Measurements from ENCODE around the gene TADA2A.

TADA2A gene

DNA sequence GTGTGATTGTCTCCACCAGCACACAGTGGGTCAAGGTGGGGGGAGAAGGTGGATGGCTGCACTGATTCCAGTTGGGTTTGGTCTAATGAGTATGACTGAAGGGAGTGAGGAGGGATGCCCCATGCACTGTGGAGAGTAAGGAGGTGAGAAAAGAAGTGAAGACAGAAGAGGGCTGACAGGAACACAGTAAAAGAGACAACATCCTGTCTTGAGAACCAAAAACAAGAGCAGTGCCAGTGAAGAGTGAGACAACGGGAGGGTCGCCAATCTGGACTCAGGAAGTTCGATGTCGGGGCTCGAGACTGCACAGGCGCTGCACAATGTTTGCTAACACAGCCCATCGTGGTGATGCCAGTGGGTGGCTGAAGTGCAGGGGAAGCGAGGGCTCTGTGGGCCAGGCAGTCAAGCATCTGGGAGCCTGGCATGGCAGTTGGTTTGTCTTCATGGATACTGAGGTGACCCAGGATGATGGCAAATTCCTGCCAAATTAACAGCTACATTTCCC is 117.1 kb downstream of the TADA2A start:
- DNase-seq (ENCODE audit: low spot score) = no peak

DNA sequence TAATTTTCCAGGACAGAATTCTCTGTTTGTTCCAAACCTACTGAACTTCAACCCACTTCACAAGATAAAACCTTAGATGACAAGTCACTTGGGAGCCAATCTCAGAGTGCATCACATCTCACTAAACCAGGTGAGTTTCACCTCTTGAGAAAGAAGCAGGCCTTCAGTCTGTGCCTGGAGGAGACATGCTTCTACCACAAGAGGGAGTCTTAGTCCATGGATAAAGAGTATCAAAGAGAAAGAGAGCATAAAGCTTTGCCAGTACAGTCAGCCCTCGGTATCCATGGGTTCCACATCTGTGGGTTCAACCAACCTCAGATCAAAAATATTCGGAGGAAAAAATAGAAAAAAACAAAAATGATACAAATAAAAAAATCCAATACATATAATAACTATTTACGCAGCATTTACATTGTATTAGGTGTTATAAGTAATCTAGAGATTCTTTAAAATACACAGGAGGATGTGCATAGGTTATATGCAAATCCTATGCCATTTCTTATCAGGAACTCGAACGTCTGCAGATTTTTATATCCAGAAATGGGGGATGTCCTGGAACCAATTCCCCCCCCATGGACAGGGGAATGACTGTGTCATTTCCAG is 120.7 kb downstream of the TADA2A start:
- DNase-seq (ENCODE audit: low spot score) = peak; percentile 70

Data from kidney tubule cell (primary cell).